Stimulated activated CD8-positive, alpha-beta memory T cell treated with anti-CD3 and anti-CD28 coated beads, Interleukin-4, amount 100 ng/mL, for 1 hour (primary cell): ENCODE data around the gene HTT.
"Not testable (repeated sequence)": the region's sequence is repeated elsewhere in the genome, so short reads cannot be mapped to it uniquely, and the experiment has no call there.

Experiments
- DNase-seq, 2 donors: peaks; one replicate each; pipeline ENCODE4 v3.0.0-alpha.2; 2020; ENCODE audit warnings: low read depth in 2 of 2, low spot score in 1 of 2

The HTT gene

GRCh38 chr4:3161044-3161443 is 86.6 kb downstream of the HTT start:
- DNase-seq, result not testable (repeated sequence)

DNA sequence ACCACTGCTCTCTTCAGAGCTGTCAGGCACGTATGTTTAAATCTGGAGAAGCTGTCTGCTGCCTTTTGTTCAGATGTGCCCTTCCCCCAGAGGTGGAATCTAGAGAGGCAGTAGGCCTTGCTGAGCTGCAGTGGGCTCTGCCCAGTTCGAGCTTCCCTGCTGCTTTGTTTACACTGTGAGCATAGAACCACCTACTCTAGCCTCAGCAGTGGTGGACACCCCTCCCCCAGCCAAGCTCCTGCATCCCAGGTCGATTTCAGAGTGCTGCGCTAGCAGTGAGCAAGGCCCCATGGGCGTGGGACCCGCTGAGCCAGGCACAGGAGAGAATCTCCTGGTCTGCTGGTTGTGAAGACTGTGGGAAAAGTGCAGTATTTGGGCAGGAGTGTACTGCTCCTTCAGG is 92.0 kb downstream of the HTT start:
- DNase-seq, result not testable (repeated sequence)

DNA sequence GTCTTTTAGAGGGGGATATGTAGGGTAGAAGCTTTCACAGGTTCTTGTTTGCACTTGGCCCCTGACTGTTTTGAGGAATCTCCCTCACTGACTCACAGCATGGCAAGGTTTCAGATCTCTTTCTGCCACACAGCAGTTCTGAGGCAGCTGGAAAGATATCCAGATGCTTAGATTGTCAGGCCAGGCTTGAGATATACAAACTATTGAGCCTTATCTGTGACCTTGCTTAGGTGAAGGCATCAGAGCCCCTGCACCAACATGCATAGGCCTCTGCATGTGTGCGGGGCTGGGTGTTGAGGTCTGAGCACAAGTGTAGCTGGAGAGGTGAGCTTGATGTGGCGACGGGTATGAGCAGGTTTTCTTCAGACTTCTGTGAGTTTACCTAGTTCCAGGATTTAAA is 93.5 kb downstream of the HTT start:
- DNase-seq, result no peak

- no peak for DNase-seq
Measured at GRCh38 chr4:3174371-3175338, 100.2 kb downstream of the HTT start.

DNA sequence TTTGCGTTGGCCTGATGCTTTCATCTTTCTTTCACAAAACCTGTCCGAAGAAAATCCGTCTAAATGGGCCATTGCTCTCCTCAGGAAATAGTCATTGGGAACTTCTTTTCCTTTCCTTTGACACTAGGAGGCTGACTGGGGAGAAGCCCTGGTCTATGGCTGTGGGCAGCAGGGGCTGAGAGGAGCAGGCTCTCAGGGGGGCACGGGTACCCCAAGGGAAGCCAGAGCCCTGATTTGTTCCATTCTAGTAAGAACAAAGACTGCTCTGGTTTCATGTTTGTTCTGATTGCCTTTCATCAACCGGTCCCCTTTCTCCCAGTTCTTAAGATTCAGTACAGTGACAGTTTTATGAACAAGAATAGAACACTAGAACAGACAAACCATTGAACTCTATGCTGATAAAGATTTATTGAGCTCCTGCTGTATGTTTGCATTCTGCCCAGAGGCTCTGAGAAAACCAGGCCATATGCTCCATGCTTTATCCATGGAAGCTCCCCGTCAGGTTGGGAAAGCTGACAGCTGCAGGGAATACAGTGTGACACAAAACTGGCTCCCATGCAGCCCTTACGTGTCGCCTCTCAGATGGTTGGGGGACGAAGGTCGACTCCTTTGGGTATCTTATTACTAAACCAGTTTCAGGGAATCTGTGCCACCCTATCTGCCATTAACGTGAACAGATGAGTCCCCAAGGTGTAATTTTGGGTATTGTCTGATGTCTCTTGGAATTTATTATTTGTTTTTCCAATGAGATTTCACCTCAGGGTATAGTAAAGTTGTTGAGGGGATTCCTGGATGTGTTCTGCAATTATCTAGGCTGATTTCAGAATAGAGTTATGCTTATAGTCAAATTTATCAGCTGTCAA is 102.1 kb downstream of the HTT start:
- DNase-seq, result no peak

GRCh38 chr4:3177426-3177825 is 102.9 kb downstream of the HTT start:
- DNase-seq, result no peak

DNA sequence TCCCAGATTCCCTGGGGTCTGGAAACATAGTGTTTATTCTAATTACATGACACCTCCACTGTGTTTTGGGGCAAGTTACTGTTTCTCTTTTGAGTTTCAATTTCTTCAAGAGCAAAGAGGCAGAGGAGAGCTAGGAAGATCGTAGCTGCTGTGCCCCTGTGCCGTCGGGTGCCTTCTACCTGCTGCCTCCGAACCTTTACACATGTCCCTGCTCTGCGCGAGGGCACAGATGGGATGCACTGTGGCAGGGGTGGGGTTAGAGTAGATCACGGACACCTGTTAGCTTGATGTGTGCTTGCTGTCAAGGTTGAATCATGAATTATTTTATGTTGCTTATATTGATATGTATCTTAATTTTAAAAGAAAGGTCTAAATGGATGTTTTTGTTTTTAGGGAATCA is 103.4 kb downstream of the HTT start:
- no peak for DNase-seq

- DNase-seq, result no peak
Measured at GRCh38 chr4:3178351-3178750, 103.9 kb downstream of the HTT start.

GRCh38 chr4:3179126-3179706 is 104.7 kb downstream of the HTT start:
- DNase-seq, result no peak

GRCh38 chr4:3183008-3183407 is 108.5 kb downstream of the HTT start:
- no peak for DNase-seq

GRCh38 chr4:3184725-3185124 is 110.2 kb downstream of the HTT start:
- DNase-seq, result no peak

DNA sequence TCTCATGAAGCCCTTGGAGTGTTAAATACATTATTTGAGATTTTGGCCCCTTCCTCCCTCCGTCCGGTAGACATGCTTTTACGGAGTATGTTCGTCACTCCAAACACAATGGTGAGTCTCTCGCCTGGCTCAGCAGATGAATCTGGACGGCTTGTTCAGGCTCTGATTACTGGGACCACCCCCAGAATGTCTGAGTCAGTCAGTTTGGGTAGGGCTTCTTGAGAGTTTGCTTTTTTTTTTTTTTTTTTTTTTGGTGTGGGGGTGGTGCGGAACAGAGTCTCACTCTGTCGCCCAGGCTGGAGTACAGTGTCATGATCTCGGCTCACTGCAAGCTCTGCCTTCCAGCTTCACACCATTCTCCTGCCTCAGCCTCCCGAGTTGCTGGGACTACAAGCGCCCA is 112.1 kb downstream of the HTT start:
- no peak for DNase-seq

- no peak for DNase-seq
Measured at GRCh38 chr4:3188118-3188517, 113.6 kb downstream of the HTT start.

- DNase-seq, result no peak
Measured at GRCh38 chr4:3189459-3189858, 115.0 kb downstream of the HTT start.

GRCh38 chr4:3190549-3190948 is 116.1 kb downstream of the HTT start:
- DNase-seq, result no peak

DNA sequence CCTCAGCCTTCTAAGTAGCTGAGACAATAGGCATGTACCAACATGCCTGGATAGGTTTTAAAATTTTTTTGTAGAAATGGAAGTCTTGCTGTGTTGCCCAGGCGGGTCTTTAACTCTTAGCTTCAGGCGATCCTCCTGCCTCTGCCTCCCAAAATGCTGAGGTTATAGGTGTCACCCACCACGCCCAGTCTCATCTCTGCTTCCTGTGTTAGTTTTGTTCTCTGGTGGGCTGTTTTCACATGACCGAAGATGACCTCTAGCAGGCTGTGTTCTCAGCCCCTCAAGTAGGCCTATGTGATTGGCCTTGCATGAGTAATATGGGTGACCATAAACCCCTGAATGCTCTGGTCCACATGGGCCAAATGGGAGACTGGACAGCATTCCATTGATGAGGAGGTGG is 117.7 kb downstream of the HTT start:
- DNase-seq, result no peak

GRCh38 chr4:3192827-3193226 is 118.3 kb downstream of the HTT start:
- DNase-seq, result no peak

DNA sequence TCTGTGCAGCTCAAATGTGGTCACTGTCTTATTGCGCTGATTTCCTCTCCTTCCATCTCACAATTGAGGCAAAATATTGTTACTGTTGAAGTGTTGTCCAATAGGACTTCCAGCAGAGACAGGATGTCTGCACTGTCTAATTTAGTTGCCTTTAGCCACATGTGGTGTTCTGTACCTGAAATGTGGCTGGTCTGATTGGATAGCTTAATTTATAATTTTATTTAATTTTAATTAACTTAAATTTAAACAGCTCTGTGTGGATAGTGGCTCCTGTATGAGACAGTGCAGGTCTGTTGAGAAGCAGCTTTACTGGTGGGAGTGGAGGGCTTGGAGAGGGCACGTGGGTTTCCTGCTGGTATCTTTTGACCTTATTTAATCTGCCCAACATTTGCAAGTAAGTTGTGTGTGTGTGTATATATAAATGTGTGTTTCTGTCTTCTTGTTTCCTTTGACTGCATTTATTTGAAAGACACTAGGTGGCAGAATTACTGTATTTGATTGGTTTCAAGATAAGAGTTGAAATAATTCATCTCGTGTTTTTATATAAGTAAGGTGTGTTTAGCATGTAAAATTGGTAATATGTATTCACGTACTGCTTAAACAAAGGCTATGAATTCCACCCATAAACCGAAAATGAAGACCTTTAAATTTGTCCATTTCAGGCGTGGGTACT is 119.2 kb downstream of the HTT start:
- no peak for DNase-seq

DNA sequence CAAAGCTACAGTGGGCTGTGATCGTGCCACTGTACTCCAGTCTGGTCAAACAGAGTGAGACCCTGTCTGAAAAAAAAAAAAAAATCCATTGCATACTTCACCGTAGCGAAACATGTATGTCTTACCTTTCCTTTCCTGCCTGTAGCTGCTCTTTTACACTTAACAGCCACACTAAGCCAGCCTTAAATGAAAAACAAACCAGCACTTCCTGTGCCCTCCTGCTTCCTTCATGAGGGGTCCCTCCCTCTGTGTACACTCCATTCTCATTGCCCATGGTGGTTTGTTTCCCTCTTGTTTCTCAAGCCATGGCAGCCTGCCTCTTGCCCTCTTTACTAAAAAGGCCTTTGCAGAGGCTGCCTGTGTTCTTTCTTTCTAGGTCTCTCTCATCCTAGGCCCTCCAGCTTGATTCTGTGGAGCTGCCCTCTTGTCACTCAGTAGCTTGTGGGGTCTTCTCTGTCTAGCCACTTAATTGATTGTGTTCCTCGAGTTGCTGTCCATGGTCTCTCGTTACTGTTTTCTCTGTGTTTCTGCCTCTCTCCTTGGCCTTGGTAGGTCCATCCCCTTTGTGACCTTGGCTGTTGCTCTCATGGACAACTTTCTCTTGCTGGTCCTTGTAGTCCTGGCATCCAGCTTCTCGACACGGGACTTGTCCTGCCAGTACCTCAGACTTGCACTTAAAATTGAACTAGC is 122.3 kb downstream of the HTT start:
- DNase-seq, result no peak

DNA sequence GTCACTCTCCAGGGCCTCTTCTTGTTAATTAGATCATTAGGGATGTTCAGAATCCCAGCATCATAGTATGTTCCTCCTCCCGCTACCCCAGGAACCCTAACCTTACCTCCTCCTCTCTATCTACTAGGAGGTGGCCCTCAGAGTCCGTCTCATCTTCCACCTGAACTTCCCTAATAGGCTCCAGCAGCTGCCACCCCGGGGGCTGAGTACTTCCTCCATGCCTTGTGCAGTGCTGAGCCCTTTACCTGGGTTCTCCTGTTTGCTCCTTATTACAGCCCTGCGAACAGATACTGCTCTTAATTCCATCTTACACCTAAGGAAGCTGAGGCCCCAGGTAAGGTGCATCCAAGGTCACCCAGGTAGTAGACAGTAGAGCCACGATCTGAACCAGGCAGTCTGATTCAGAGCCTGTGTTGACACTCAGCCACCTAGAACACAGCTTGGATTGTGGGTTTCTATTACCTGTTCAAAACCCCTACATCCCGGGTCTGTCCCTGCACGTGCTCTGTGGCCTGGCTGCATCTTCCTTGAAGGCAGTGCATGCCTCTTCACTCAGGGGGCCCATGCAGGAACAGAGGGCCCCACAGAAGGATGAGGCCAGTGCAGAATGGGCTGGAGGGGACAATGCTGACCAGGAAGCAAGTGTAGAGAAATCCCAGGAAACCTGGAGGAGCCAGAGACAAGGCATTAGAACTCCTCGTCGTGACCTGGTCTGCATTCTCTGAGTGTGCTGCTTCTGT is 123.1 kb downstream of the HTT start:
- DNase-seq, result no peak
